Trophoblast cell (in vitro differentiated cells and primary cell): ENCODE data around the gene RBM46.

Experiments used
- DNase-seq, 2 donors: peaks; one replicate each; pipeline ENCODE4 v3.0.0-alpha.2; 2016
- H2AFZ ChIP-seq: 2 replicates; pipeline ENCODE4 v1.6.1; 2013; ENCODE audit warnings: low read length, moderate library complexity, mild to moderate bottlenecking; ENCODE audit not compliant: insufficient read depth, poor library complexity
- H2AK5ac ChIP-seq: 2 replicates; pipeline ENCODE4 v1.6.1; 2013; ENCODE audit warnings: mild to moderate bottlenecking, low read length
- H2BK120ac ChIP-seq: 2 replicates; pipeline ENCODE4 v1.6.1; 2013; ENCODE audit warnings: low read length, mild to moderate bottlenecking, moderate library complexity; ENCODE audit not compliant: insufficient read depth, poor library complexity
- H2BK12ac ChIP-seq: 2 replicates; pipeline ENCODE4 v1.6.1; 2013; ENCODE audit warnings: mild to moderate bottlenecking, low read length, moderate library complexity
- H2BK5ac ChIP-seq: 2 replicates; pipeline ENCODE4 v1.6.1; 2013; ENCODE audit warnings: low read length, low read depth, moderate library complexity, mild to moderate bottlenecking; ENCODE audit not compliant: poor library complexity
- H3K14ac ChIP-seq: 2 replicates; pipeline ENCODE4 v1.6.1; 2013; ENCODE audit warnings: mild to moderate bottlenecking, low read length
- H3K18ac ChIP-seq: 2 replicates; pipeline ENCODE4 v1.6.1; 2013; ENCODE audit warnings: mild to moderate bottlenecking, low read length
- H3K23ac ChIP-seq: 2 replicates; pipeline ENCODE4 v1.6.1; 2013; ENCODE audit warnings: low read length
- H3K27ac ChIP-seq: 2 replicates; pipeline ENCODE4 v1.5.1; 2013; ENCODE audit warnings: low read depth, mild to moderate bottlenecking, inconsistent platforms, low read length, moderate library complexity
- H3K27me3 ChIP-seq: 2 replicates; pipeline ENCODE4 v1.6.1; 2013; ENCODE audit warnings: inconsistent platforms, mild to moderate bottlenecking, low read length, moderate library complexity; ENCODE audit not compliant: insufficient read depth
- H3K36me3 ChIP-seq, 2 experiments: 1 replicate in 1 of 2; 2 replicates in 1 of 2; pipeline ENCODE4 v1.6.1; 2013; ENCODE audit warnings: low read length in 2 of 2, mild to moderate bottlenecking in 2 of 2, moderate library complexity in 1 of 2; ENCODE audit not compliant: insufficient read depth in 2 of 2, control insufficient read depth in 1 of 2
- H3K4ac ChIP-seq: 2 replicates; pipeline ENCODE4 v1.6.1; 2013; ENCODE audit warnings: low read depth, mild to moderate bottlenecking, low read length, moderate library complexity
- H3K4me1 ChIP-seq, 2 experiments: 1 replicate in 1 of 2; 2 replicates in 1 of 2; pipeline ENCODE4 v1.6.1; 2013; ENCODE audit warnings: low read length in 2 of 2, mild to moderate bottlenecking in 2 of 2, moderate library complexity in 1 of 2; ENCODE audit not compliant: insufficient read depth in 2 of 2, control insufficient read depth in 1 of 2
- H3K4me2 ChIP-seq: 2 replicates; pipeline ENCODE4 v1.6.1; 2013; ENCODE audit warnings: inconsistent platforms, mild to moderate bottlenecking, low read length, moderate library complexity
- H3K4me3 ChIP-seq: 2 replicates; pipeline ENCODE4 v1.5.1; 2013; ENCODE audit warnings: mild to moderate bottlenecking, low read depth, low read length, inconsistent platforms
- H3K79me1 ChIP-seq: one replicate; pipeline ENCODE4 v1.6.1; 2013; ENCODE audit warnings: low read length
- H3K79me2 ChIP-seq: 2 replicates; pipeline ENCODE4 v1.6.1; 2013; ENCODE audit warnings: low read length, mild to moderate bottlenecking; ENCODE audit not compliant: control insufficient read depth, insufficient read depth, poor library complexity
- H3K9ac ChIP-seq: 2 replicates; pipeline ENCODE4 v1.6.1; 2013; ENCODE audit warnings: mild to moderate bottlenecking, low read length
- H3K9me3 ChIP-seq: 2 replicates; pipeline ENCODE4 v1.6.1; 2013; ENCODE audit warnings: low read depth, mild to moderate bottlenecking, control low read depth, inconsistent platforms, low read length; ENCODE audit not compliant: insufficient read depth
- H4K12ac ChIP-seq: 2 replicates; pipeline ENCODE4 v1.6.1; 2013; ENCODE audit warnings: low read depth, mild to moderate bottlenecking, low read length, moderate library complexity
- H4K8ac ChIP-seq: 2 replicates; pipeline ENCODE4 v1.6.1; 2013; ENCODE audit warnings: low read depth, mild to moderate bottlenecking, low read length, moderate library complexity
- H4K91ac ChIP-seq: one replicate; pipeline ENCODE4 v1.6.1; 2013; ENCODE audit warnings: low read depth, mild to moderate bottlenecking, low read length, moderate library complexity
- WGBS: extraction: QIAGEN DNeasy Blood & Tissue Kit; methylation state at CpG from one replicate; pipeline ENCODE4 v1.1.7; 2013; ENCODE audit warnings: missing lambda C conversion rate; ENCODE audit not compliant: insufficient read length, insufficient coverage; ENCODE audit errors: extremely low coverage; 5-methylcytosine and 5-hydroxymethylcytosine counted together

The RBM46 gene

GRCh38 chr4:154807042-154807630, 26.1 kb downstream of the RBM46 start:
- WGBS = no CpG with 5 or more reads among the region's 3 CpGs

GRCh38 chr4:154818230-154818629, 37.2 kb downstream of the RBM46 start:
- Histone ChIP-seq H3K4me1 (no peaks in the 10 kb centered on the region), H3K9me3 (no peaks in the 10 kb centered on the region), H4K91ac (no peak overlapping the region), H2AK5ac (no peak overlapping the region), H3K4me2 (no peak overlapping the region), H3K79me1 (no peaks in the 10 kb centered on the region), H2BK12ac (no peak overlapping the region), H4K8ac (no peak overlapping the region), H3K18ac (no peak overlapping the region), H3K79me2 (no peaks in the 10 kb centered on the region), H3K36me3 (no peaks in the 10 kb centered on the region), H3K23ac (no peak overlapping the region), H3K27ac (no peak overlapping the region), H2AFZ (no peak overlapping the region), H3K9ac (no peak overlapping the region), H2BK5ac (no peak overlapping the region), H4K12ac (no peak overlapping the region), H2BK120ac (no peak overlapping the region), H3K4ac (no peak overlapping the region), H3K14ac (no peak overlapping the region), H3K27me3 (no peaks in the 10 kb centered on the region), H3K4me3 (no peak overlapping the region)
- DNase-seq = no peak

More at GRCh38 chr4:154807042-154807630, 26.1 kb downstream of the RBM46 start:
- H3K4me2 ChIP-seq = no peak overlapping the region
- no peaks in the 10 kb centered on the region for H3K9me3 ChIP-seq
- no peak overlapping the region for H3K18ac ChIP-seq
- H4K91ac ChIP-seq = no peak overlapping the region
- no peak overlapping the region for H2BK120ac ChIP-seq
- no peaks in the 10 kb centered on the region for H3K79me1 ChIP-seq
- no peaks in the 10 kb centered on the region for H3K4me1 ChIP-seq
- no peak overlapping the region for H3K23ac ChIP-seq
- H4K8ac ChIP-seq = no peak overlapping the region
- H3K79me2 ChIP-seq = no peaks in the 10 kb centered on the region
- H3K36me3 ChIP-seq = no peaks in the 10 kb centered on the region
- no peak overlapping the region for H2BK5ac ChIP-seq
- H3K27ac ChIP-seq = no peak overlapping the region
- H3K14ac ChIP-seq = no peak overlapping the region
- no peak overlapping the region for H3K9ac ChIP-seq
- no peak overlapping the region for H2AK5ac ChIP-seq
- peak in 1 of 2 donors; percentile 54 for DNase-seq
- no peak overlapping the region for H3K4me3 ChIP-seq
- no peak overlapping the region for H2BK12ac ChIP-seq
- no peaks in the 10 kb centered on the region for H3K27me3 ChIP-seq
- H2AFZ ChIP-seq = no peak overlapping the region
- H3K4ac ChIP-seq = no peak overlapping the region
- no peak overlapping the region for H4K12ac ChIP-seq

GRCh38 chr4:154822775-154823174, 41.7 kb downstream of the RBM46 start:
- Histone ChIP-seq H3K9me3 (no peaks in the 10 kb centered on the region), H3K4ac (no peak overlapping the region), H3K4me3 (no peak overlapping the region), H2BK5ac (no peak overlapping the region), H3K4me1 (no peaks in the 10 kb centered on the region), H4K12ac (no peak overlapping the region), H3K79me2 (no peaks in the 10 kb centered on the region), H2BK120ac (no peak overlapping the region), H3K9ac (no peak overlapping the region), H3K79me1 (no peaks in the 10 kb centered on the region), H3K18ac (no peak overlapping the region), H2AFZ (no peak overlapping the region), H3K14ac (no peak overlapping the region), H3K36me3 (no peaks in the 10 kb centered on the region), H4K91ac (no peak overlapping the region), H2BK12ac (no peak overlapping the region), H2AK5ac (no peak overlapping the region), H3K4me2 (no peak overlapping the region), H4K8ac (no peak overlapping the region), H3K27me3 (no peaks in the 10 kb centered on the region), H3K27ac (no peak overlapping the region), H3K23ac (no peak overlapping the region)
- no peak for DNase-seq

GRCh38 chr4:154836030-154836429, 55.0 kb downstream of the RBM46 start:
- H3K27me3 ChIP-seq = no peaks in the 10 kb centered on the region
- H4K12ac ChIP-seq = no peak overlapping the region
- no peak overlapping the region for H3K14ac ChIP-seq
- H3K79me2 ChIP-seq = no peaks in the 10 kb centered on the region
- no peak for DNase-seq
- H3K4me3 ChIP-seq = no peak overlapping the region
- H3K79me1 ChIP-seq = no peaks in the 10 kb centered on the region
- H2AK5ac ChIP-seq = no peak overlapping the region
- no peak overlapping the region for H4K8ac ChIP-seq
- no peak overlapping the region for H3K4ac ChIP-seq
- H3K36me3 ChIP-seq = no peaks in the 10 kb centered on the region
- H3K18ac ChIP-seq = no peak overlapping the region
- no peak overlapping the region for H2BK120ac ChIP-seq
- no peak overlapping the region for H2BK5ac ChIP-seq
- H3K4me1 ChIP-seq = no peaks in the 10 kb centered on the region
- H3K9ac ChIP-seq = no peak overlapping the region
- H3K9me3 ChIP-seq = peaks cover 2% of the 10 kb centered on the region
- H3K23ac ChIP-seq = no peak overlapping the region
- no peak overlapping the region for H4K91ac ChIP-seq
- no CpG with 5 or more reads among the region's 3 CpGs for WGBS
- no peak overlapping the region for H2BK12ac ChIP-seq
- no peak overlapping the region for H3K4me2 ChIP-seq
- H3K27ac ChIP-seq = no peak overlapping the region
- H2AFZ ChIP-seq = no peak overlapping the region
